IMR-90 (cell line): ENCODE measurements around the gene PADI2. TPM values are rescaled to one million over a fixed set of nuclear protein-coding genes. Genes with fewer than 3 reads are reported as not detected.

Experiments used
- ATAC-seq: fragments of 200-7000 bp; cut with Tn5 transposase; 2 replicates; pipeline ENCODE4 v1.9.1; 2020; ENCODE audit warnings: low read depth, mild to moderate bottlenecking, moderate library complexity
- BruUV-seq: library from RNA; stranded (reverse); fragments of 400-500 nt; replicated peaks from 2 replicates; lab custom pipeline; 2021; lab: Mats Ljungman, UMichigan
- CTCF ChIA-PET: fragments of 300-600 bp; formaldehyde crosslinking; extraction: SDS; loops from one replicate; lab custom pipeline; 2021; ENCODE audit warnings: antibody characterized with exemption; lab: Yijun Ruan, JAX
- POLR2A ChIA-PET: fragments of 300-600 bp; sonication (Branson Sonifier 250); formaldehyde crosslinking; loops from one replicate; lab custom pipeline; 2022; ENCODE audit warnings: antibody characterized with exemption; ENCODE audit not compliant: unreplicated experiment; lab: Charles Lee
- DNase-seq: peaks from one replicate; pipeline ENCODE4 v3.0.0; 2013
- H2AFZ ChIP-seq: replicated peaks from 2 replicates; pipeline ENCODE3; 2013; ENCODE audit warnings: low read length, mild to moderate bottlenecking; ENCODE audit not compliant: poor library complexity
- H2AK5ac ChIP-seq: 2 replicates; pipeline ENCODE4 v1.6.1; 2013; ENCODE audit warnings: low read depth, low read length, inconsistent platforms
- H2AK9ac ChIP-seq: replicated peaks from 2 replicates; pipeline ENCODE3; 2013; ENCODE audit warnings: mild to moderate bottlenecking, low read depth, low read length, moderate library complexity; ENCODE audit not compliant: poor library complexity
- H2BK120ac ChIP-seq: 2 replicates; pipeline ENCODE4 v1.6.1; 2013; ENCODE audit warnings: low read depth, low read length, inconsistent platforms
- H2BK15ac ChIP-seq: 3 replicates; pipeline ENCODE4 v1.6.1; 2013; ENCODE audit warnings: low read depth, low read length, inconsistent platforms
- H2BK20ac ChIP-seq: 2 replicates; pipeline ENCODE4 v1.6.1; 2013; ENCODE audit warnings: low read depth, mild to moderate bottlenecking, inconsistent platforms, low read length, moderate library complexity
- H2BK5ac ChIP-seq: 2 replicates; pipeline ENCODE4 v1.6.1; 2013; ENCODE audit warnings: mild to moderate bottlenecking, low read depth, low read length, inconsistent platforms; ENCODE audit not compliant: poor library complexity, severe bottlenecking
- H3K14ac ChIP-seq: replicated peaks from 2 replicates; pipeline ENCODE4 v1.6.1; 2013; ENCODE audit warnings: low read depth, low read length, inconsistent platforms
- H3K18ac ChIP-seq: 2 replicates; pipeline ENCODE4 v1.6.1; 2013; ENCODE audit warnings: low read depth, low read length, control low read depth
- H3K23ac ChIP-seq: 2 replicates; pipeline ENCODE4 v1.6.1; 2013; ENCODE audit warnings: low read depth, low read length, inconsistent platforms
- H3K27ac ChIP-seq: 2 replicates; pipeline ENCODE4 v1.5.1; 2013; ENCODE audit warnings: mild to moderate bottlenecking, control low read depth, low read length; ENCODE audit not compliant: insufficient read depth
- H3K27me3 ChIP-seq: 2 replicates; pipeline ENCODE4 v1.6.1; 2013; ENCODE audit warnings: low read length; ENCODE audit not compliant: control insufficient read depth, insufficient read depth
- H3K36me3 ChIP-seq: 2 replicates; pipeline ENCODE4 v1.6.1; 2013; ENCODE audit warnings: low read length, mixed read lengths; ENCODE audit not compliant: control insufficient read depth, insufficient read depth
- H3K4ac ChIP-seq: 2 replicates; pipeline ENCODE4 v1.6.1; 2013; ENCODE audit warnings: low read depth, low read length, inconsistent platforms
- H3K4me1 ChIP-seq: 2 replicates; pipeline ENCODE4 v1.6.1; 2013; ENCODE audit warnings: low read length, mixed read lengths; ENCODE audit not compliant: control insufficient read depth, insufficient read depth
- H3K4me2 ChIP-seq: 2 replicates; pipeline ENCODE4 v1.6.1; 2013; ENCODE audit warnings: low read depth, mild to moderate bottlenecking, control low read depth, low read length, moderate library complexity
- H3K4me3 ChIP-seq: 2 replicates; pipeline ENCODE4 v1.5.1; 2013; ENCODE audit warnings: low read depth, mild to moderate bottlenecking, control low read depth, low read length, moderate library complexity; ENCODE audit not compliant: insufficient read depth
- H3K56ac ChIP-seq: 2 replicates; pipeline ENCODE4 v1.6.1; 2013; ENCODE audit warnings: low read length, inconsistent platforms; ENCODE audit not compliant: insufficient read depth; ENCODE audit errors: extremely low read depth
- H3K79me1 ChIP-seq, 2 experiments: 2 replicates each; pipeline ENCODE4 v1.6.1; 2013; ENCODE audit warnings: low read length in 2 of 2, inconsistent platforms in 1 of 2, low read depth in 1 of 2
- H3K9ac ChIP-seq: 2 replicates; pipeline ENCODE4 v1.6.1; 2013; ENCODE audit warnings: low read depth, low read length, control low read depth
- H3K9me1 ChIP-seq: 2 replicates; pipeline ENCODE4 v1.6.1; 2013; ENCODE audit warnings: low read length, inconsistent platforms; ENCODE audit not compliant: insufficient read depth
- H3K9me3 ChIP-seq: 2 replicates; pipeline ENCODE4 v1.6.1; 2013; ENCODE audit warnings: low read length; ENCODE audit not compliant: control insufficient read depth, insufficient read depth
- H4K20me1 ChIP-seq: 2 replicates; pipeline ENCODE4 v1.6.1; 2013; ENCODE audit warnings: low read length, inconsistent platforms; ENCODE audit not compliant: insufficient read depth
- H4K5ac ChIP-seq: 2 replicates; pipeline ENCODE4 v1.6.1; 2013; ENCODE audit warnings: mild to moderate bottlenecking, low read depth, low read length, control low read depth
- H4K8ac ChIP-seq, 2 experiments: 2 replicates each; pipeline ENCODE4 v1.6.1; 2013; ENCODE audit warnings: low read depth in 2 of 2, low read length in 2 of 2, control low read depth in 1 of 2, inconsistent platforms in 1 of 2
- H4K91ac ChIP-seq: 2 replicates; pipeline ENCODE4 v1.6.1; 2013; ENCODE audit warnings: low read depth, low read length, inconsistent platforms; ENCODE audit not compliant: insufficient read depth
- CHD1 ChIP-seq: IDR thresholded peaks from 2 replicates; pipeline ENCODE4 v1.6.1; 2012; ENCODE audit warnings: low read depth, low read length, improper control_type of control experiment
- MXI1 ChIP-seq: IDR thresholded peaks from 2 replicates; pipeline ENCODE4 v1.6.1; 2012; ENCODE audit warnings: low read depth, mild to moderate bottlenecking, low read length, moderate library complexity, borderline replicate concordance
- NFE2L2 ChIP-seq: fragments of 150-350 bp; IDR thresholded peaks from 2 replicates; pipeline ENCODE4 v1.6.1; 2016; ENCODE audit warnings: low read depth, mild to moderate bottlenecking, low read length
- WGBS, 2 experiments: methylation state at CpG; one replicate each; pipeline versions ENCODE4 v1.1.5 to v1.1.7; 2013; ENCODE audit warnings: missing lambda C conversion rate in 2 of 2; ENCODE audit not compliant: insufficient read length in 1 of 2; ENCODE audit errors: extremely low coverage in 2 of 2; 5-methylcytosine and 5-hydroxymethylcytosine counted together
- dilution Hi-C: fragments of 300-500 bp; cut with HindIII; formaldehyde crosslinking; loops from one replicate; pipeline ENCODE4 v1.14.3; 2018; ENCODE audit warnings: low sequenced_read_pairs; ENCODE audit not compliant: unreplicated experiment
- in situ Hi-C: fragments of 300-500 bp; cut with MboI; formaldehyde crosslinking; loops from 3 replicates; pipeline ENCODE4 v1.14.3; 2019; ENCODE audit warnings: low sequenced_read_pairs, inconsistent platforms, mixed read lengths
- intact Hi-C: fragments of 100-400 bp; cut with micrococcal nuclease; formaldehyde crosslinking; loops from 2 replicates; pipeline ENCODE4 v1.10.0; 2022
- polyA plus RNA-seq, 3 experiments: library from polyadenylated mRNA; depleted of rRNA; stranded (reverse); fragments of >200 nt; gene quantifications; 2 replicates each; pipeline ENCODE4 v1.2.3, GENCODE V29; 2012; ENCODE audit warnings: low replicate concordance in 1 of 3
- total RNA-seq: library from RNA; depleted of rRNA; stranded (reverse); fragments of >200 nt; gene quantifications from 2 replicates; pipeline ENCODE4 v1.2.3, GENCODE V29; 2012

The PADI2 gene
- total and polyA plus RNA-seq, 2 of the 4 experiments (the other 2 are of a cell fraction), result not detected

DNA sequence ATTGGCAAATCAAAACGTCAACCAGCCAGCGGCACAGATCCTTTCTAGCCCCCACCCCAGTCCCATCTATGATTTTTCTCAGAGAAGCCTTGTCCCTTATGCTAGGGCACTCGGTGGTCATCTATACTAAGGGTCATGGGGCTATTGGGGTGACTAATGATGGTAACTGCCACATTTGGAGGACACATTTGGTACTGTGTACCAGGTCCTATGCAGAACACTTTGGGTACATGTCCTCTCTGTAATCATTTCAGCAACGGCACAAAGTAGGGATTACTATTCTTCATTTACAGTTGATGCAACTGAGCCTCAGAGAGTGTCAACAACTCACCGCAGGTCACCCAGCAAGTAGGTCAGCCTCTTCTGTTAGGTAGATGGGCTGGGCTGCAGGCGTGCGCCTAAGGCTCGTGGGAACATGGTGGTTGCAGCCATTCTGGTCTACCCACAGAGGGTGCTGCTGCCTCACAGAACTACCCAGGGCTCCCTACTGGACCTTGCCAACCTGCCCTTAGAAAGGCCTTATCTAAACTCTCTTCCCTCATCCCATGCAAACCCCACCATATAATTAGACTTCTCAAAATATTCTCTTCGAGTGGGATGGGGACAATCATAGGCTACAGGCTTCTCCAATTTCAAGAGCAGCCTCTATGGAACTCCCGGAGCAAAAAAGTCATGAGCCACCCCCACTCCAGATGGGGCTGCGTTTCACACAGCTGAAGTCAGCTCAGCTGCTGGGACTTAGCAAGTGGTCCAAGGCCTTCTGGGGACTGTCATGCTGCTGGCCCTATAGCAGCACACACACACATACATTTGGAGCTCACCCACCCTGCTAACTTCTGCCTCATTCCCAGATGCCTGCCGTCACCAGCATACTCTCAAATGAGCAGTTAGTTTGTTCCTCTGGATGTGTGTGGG, 59.6 kb downstream of the PADI2 start (continued):
- no peak for TF ChIP-seq MXI1
- no peak for TF ChIP-seq CHD1

DNA sequence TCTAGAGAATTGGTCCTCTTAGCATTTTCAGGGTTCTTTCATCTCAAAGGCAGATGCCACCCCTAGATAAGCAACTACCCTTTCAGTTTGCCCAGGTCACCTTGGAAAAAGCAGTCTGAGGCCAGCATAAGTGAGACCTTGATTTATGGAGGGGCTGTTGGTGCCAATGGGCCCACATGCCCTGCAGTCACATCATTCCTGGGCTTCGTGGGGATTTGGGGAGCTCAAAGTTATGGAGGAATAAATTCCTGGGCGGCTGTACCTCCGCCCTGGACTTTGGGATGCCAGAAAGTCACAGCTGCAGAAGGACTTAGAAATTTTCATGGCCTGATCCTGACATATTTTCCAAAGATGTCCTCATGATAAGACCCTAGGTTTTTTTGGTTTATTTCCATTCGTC, 62.7 kb downstream of the PADI2 start:
- no TSS peak for BruUV-seq
- 20% methylated on average over 1 of the region's 4 CpGs; no CpG with 5 or more reads in 1 of the 2 experiments for WGBS, 2 experiments
- Histone ChIP-seq H2BK5ac (no peak overlapping the region), H4K5ac (no peak overlapping the region), H3K79me1 (peaks cover 12 to 16% of the 10 kb centered on the region in 2 experiments; a peak in 3 of 4 replicates), H3K36me3 (no peaks in the 10 kb centered on the region), H3K27ac (no peak overlapping the region), H3K23ac (no peak overlapping the region), H4K8ac (no peak overlapping the region), H2BK20ac (no peak overlapping the region), H2AK5ac (no peak overlapping the region), H4K20me1 (peaks cover 3% of the 10 kb centered on the region; the same call in 1 of the 2 replicates), H3K4me2 (no peak overlapping the region), H3K56ac (no peak overlapping the region), H3K9ac (no peak overlapping the region), H3K14ac (no peak overlapping the region), H3K4me3 (no peak overlapping the region), H3K18ac (no peak overlapping the region), H2AK9ac (no peak overlapping the region), H4K91ac (no peak overlapping the region), H3K9me3 (no peaks in the 10 kb centered on the region), H3K4me1 (peaks cover 4% of the 10 kb centered on the region; the same call in 1 of the 2 replicates), H2BK15ac (no peak overlapping the region), H3K4ac (no peak overlapping the region), H2AFZ (no peak overlapping the region), H3K27me3 (no peaks in the 10 kb centered on the region), H2BK120ac (no peak overlapping the region), H3K9me1 (no peaks in the 10 kb centered on the region)
- dilution Hi-C loops, result no loop called here
- no peak for DNase-seq
- in situ Hi-C loops, result loop anchor here (5.0 kb wide), 1 partner anchor 176 kb away; no protein-coding TSS in a partner anchor
- ChIA-PET CTCF (no interaction called here), POLR2A (no interaction called here)
- TF ChIP-seq NFE2L2, result no peak
- intact Hi-C loops, result no loop called here
- no peak for ATAC-seq
